WTC11 (cell line): ENCODE results near the gene FAM131C. TPM values are rescaled to one million over a fixed set of nuclear protein-coding genes. Genes with fewer than 3 reads are reported as not detected.
A peak's percentile ranks its signal among the peaks of the same experiment; 100 is the strongest.

Source experiments
- ATAC-seq: fragments of 200-7000 bp; cut with Tn5 transposase; 2 replicates; pipeline ENCODE4 v1.10.0; 2021; ENCODE audit warnings: mild to moderate bottlenecking, moderate library complexity
- CTCF ChIA-PET: fragments of 300-600 bp; sonication (Branson Sonifier 250); formaldehyde crosslinking; loops from one replicate; lab custom pipeline; 2021; ENCODE audit warnings: antibody characterized with exemption; lab: Charles Lee
- POLR2A ChIA-PET: fragments of 350-600 bp; sonication (Branson Sonifier 250); formaldehyde crosslinking; loops from one replicate; lab custom pipeline; 2021; ENCODE audit warnings: antibody characterized with exemption; lab: Charles Lee
- DNase-seq: peaks from one replicate; pipeline ENCODE4 v3.0.0; 2021; ENCODE audit warnings: low spot score
- H3K27ac Mint-ChIP-seq: 2 replicates; pipeline ENCODE4 v1.8.0; 2021; ENCODE audit warnings: mixed read lengths
- H3K27me3 Mint-ChIP-seq: 2 replicates; pipeline ENCODE4 v1.8.0; 2021; ENCODE audit warnings: low read depth, mild to moderate bottlenecking, moderate library complexity, mixed read lengths
- H3K36me3 Mint-ChIP-seq: 2 replicates; pipeline ENCODE4 v1.8.0; 2021; ENCODE audit warnings: mixed read lengths
- H3K4me1 Mint-ChIP-seq: 2 replicates; pipeline ENCODE4 v1.8.0; 2022; ENCODE audit warnings: mixed read lengths
- H3K4me3 Mint-ChIP-seq: 2 replicates; pipeline ENCODE4 v1.8.0; 2021; ENCODE audit warnings: mild to moderate bottlenecking, moderate library complexity, mixed read lengths
- H3K9me3 Mint-ChIP-seq: 2 replicates; pipeline ENCODE4 v1.8.0; 2021; ENCODE audit warnings: mixed read lengths
- CREB1 ChIP-seq: sonication (generic); formaldehyde crosslinking; IDR thresholded peaks from 2 replicates; pipeline ENCODE4 v1.8.0; 2023; ENCODE audit warnings: mild to moderate bottlenecking, missing genetic modification reagents
- MYBL2 ChIP-seq: sonication (generic); formaldehyde crosslinking; IDR thresholded peaks from 2 replicates; pipeline ENCODE4 v1.8.1; 2023; ENCODE audit warnings: mild to moderate bottlenecking, moderate library complexity, missing genetic modification reagents
- TCF7 ChIP-seq: sonication (generic); formaldehyde crosslinking; IDR thresholded peaks from 2 replicates; pipeline ENCODE4 v1.8.0; 2022; ENCODE audit warnings: mild to moderate bottlenecking, low read depth, missing genetic modification reagents, moderate library complexity
- ZNF121 ChIP-seq: sonication (generic); formaldehyde crosslinking; IDR thresholded peaks from 2 replicates; pipeline ENCODE4 v1.8.0; 2023; ENCODE audit warnings: missing genetic modification reagents
- ZNF263 ChIP-seq: sonication (generic); formaldehyde crosslinking; IDR thresholded peaks from 2 replicates; pipeline ENCODE4 v1.8.1; 2022; ENCODE audit warnings: low read depth, mild to moderate bottlenecking, moderate library complexity, missing genetic modification reagents
- total RNA-seq: library from RNA; stranded (reverse); gene quantifications from 3 replicates; pipeline ENCODE4 v1.2.3, GENCODE V29; 2021
- TF ChIP-seq, protein P1 (sequence below): sonication (generic); formaldehyde crosslinking; conservative IDR thresholded peaks from 2 replicates; pipeline ENCODE4 v1.8.1; 2022; ENCODE audit warnings: mild to moderate bottlenecking, missing genetic modification reagents
- TF ChIP-seq, protein P2 (sequence below): sonication (generic); formaldehyde crosslinking; IDR thresholded peaks from 2 replicates; pipeline ENCODE4 v1.8.0; 2022; ENCODE audit warnings: mild to moderate bottlenecking, missing genetic modification reagents
- TF ChIP-seq, protein P3 (sequence below): fragments of 200-600 bp; IDR thresholded peaks from 2 replicates; pipeline ENCODE4 v1.8.0; 2022; ENCODE audit warnings: antibody characterized with exemption

Gene FAM131C
- total RNA-seq, 1 experiment from 2014 or later = 1.4 TPM

DNA sequence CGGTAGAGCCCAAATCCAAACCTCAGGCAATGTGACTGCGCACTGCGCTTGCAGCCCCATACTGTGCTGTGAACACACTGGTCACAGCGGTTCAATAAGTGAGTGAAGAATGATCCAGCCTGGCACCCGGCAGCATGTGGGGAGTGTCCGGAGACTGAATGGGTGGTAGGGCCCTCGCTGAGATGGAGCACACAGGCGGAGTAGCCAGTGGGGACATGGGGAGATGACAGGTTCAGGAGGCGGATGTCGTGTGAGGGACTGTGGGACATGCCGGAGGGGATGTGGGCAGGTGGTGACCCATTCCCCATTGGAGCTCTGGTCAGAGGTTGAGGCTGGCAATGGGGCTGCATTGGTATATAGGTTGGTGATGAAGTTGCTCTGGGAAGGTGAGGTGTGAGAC is 63.8 kb downstream of the FAM131C start (continued):
- TF ChIP-seq CREB1 (CRISPR knock-in tag) = no peak
- TF ChIP-seq, protein P1, sequence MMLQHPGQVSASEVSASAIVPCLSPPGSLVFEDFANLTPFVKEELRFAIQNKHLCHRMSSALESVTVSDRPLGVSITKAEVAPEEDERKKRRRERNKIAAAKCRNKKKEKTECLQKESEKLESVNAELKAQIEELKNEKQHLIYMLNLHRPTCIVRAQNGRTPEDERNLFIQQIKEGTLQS (CRISPR knock-in tag) = no peak
- no peak for TF ChIP-seq TCF7
- TF ChIP-seq, protein P2, sequence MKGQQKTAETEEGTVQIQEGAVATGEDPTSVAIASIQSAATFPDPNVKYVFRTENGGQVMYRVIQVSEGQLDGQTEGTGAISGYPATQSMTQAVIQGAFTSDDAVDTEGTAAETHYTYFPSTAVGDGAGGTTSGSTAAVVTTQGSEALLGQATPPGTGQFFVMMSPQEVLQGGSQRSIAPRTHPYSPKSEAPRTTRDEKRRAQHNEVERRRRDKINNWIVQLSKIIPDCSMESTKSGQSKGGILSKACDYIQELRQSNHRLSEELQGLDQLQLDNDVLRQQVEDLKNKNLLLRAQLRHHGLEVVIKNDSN = no peak

DNA sequence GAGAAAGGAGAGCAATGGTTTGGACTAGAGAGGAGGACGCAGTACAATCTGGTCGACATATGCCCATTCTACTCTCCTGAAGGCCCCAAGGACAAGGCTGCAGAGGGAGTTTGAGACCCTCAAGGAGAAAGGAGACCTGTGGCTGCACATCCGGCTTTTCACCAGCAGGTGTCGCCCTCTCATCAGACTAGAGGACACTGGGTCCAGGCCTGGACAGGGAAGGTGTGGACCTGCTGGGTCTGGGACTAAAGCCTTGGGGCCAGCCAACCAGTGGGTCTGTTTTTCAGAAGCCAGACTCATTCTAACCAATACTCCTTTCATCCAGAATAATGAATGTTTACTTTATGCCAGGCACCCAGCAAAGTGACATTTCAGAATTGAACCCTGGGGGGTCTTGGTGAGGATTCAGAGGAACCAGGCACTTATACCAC is 64.4 kb downstream of the FAM131C start:
- TF ChIP-seq, protein P3, sequence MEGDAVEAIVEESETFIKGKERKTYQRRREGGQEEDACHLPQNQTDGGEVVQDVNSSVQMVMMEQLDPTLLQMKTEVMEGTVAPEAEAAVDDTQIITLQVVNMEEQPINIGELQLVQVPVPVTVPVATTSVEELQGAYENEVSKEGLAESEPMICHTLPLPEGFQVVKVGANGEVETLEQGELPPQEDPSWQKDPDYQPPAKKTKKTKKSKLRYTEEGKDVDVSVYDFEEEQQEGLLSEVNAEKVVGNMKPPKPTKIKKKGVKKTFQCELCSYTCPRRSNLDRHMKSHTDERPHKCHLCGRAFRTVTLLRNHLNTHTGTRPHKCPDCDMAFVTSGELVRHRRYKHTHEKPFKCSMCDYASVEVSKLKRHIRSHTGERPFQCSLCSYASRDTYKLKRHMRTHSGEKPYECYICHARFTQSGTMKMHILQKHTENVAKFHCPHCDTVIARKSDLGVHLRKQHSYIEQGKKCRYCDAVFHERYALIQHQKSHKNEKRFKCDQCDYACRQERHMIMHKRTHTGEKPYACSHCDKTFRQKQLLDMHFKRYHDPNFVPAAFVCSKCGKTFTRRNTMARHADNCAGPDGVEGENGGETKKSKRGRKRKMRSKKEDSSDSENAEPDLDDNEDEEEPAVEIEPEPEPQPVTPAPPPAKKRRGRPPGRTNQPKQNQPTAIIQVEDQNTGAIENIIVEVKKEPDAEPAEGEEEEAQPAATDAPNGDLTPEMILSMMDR = peak; percentile 98
- TF ChIP-seq ZNF263 (no peak), MYBL2 (0 out of 2 replicates have a peak, but pooled peaks have one; percentile 27), ZNF121 (CRISPR knock-in tag) (0 out of 2 replicates have a peak, but pooled peaks have one; percentile 13)
- Mint-ChIP-seq H3K27me3 (no peaks in the 10 kb centered on the region), H3K9me3 (no peaks in the 10 kb centered on the region), H3K4me3 (no peak overlapping the region), H3K27ac (no peak overlapping the region), H3K36me3 (no peaks in the 10 kb centered on the region), H3K4me1 (peaks cover 24% of the 10 kb centered on the region)
- peak; percentile 53 for ATAC-seq
- peak; percentile 97 for DNase-seq
- CTCF ChIA-PET = interaction anchor here (0.5 to 3.2 kb wide), 10 partner anchors 10 to 193 kb away, joined by 3 to 24 read pairs (median 6); no protein-coding TSS in a partner anchor
- POLR2A ChIA-PET = no interaction called here

Other genes with a start within 250 kb of the FAM131C start
- gene SPEN, start 225.9 kb downstream of the FAM131C start, total RNA-seq = 48.5 to 50.2 TPM (median 48.8 TPM) in 3 replicates
- gene ZBTB17, start 97.5 kb downstream of the FAM131C start, total RNA-seq = 27.6 to 32.0 TPM (median 27.9 TPM) in 3 replicates
- gene SRARP, start 69.4 kb downstream of the FAM131C start, total RNA-seq = 0.11 TPM in 1 of 3 replicates, not detected in the others
- 0.11 to 0.23 TPM (median 0.21 TPM) in 3 replicates for gene HSPB7, start 55.6 kb downstream of the FAM131C start, total RNA-seq
- gene CLCNKA, start 51.6 kb downstream of the FAM131C start, total RNA-seq = 1.5 to 2.7 TPM (median 2.7 TPM) in 3 replicates
- 1.8 to 3.1 TPM (median 2.5 TPM) in 3 replicates for gene CLCNKB, start 29.9 kb downstream of the FAM131C start, total RNA-seq
- 31.4 to 44.4 TPM (median 31.7 TPM) in 3 replicates for gene EPHA2, start 82.4 kb upstream of the FAM131C start, total RNA-seq
- gene ARHGEF19, start 139.0 kb upstream of the FAM131C start, total RNA-seq = 51.1 to 53.1 TPM (median 52.9 TPM) in 3 replicates
- gene CPLANE2, start 163.5 kb upstream of the FAM131C start, total RNA-seq = 3.9 to 5.0 TPM (median 4.9 TPM) in 3 replicates